Neuron (in vitro differentiated cells): ENCODE measurements around the gene CDH13.

Experiments
- H2AFZ ChIP-seq: one replicate; pipeline ENCODE4 v1.6.1; 2013; ENCODE audit warnings: low read depth, mild to moderate bottlenecking, inconsistent platforms, low read length, moderate library complexity
- H3K27me3 ChIP-seq: one replicate; pipeline ENCODE4 v1.6.1; 2013; ENCODE audit warnings: low read length; ENCODE audit not compliant: insufficient read depth
- H3K36me3 ChIP-seq: one replicate; pipeline ENCODE4 v1.6.1; 2013; ENCODE audit warnings: low read length; ENCODE audit not compliant: insufficient read depth
- H3K4me1 ChIP-seq: one replicate; pipeline ENCODE4 v1.6.1; 2013; ENCODE audit warnings: low read length; ENCODE audit not compliant: insufficient read depth
- H3K4me3 ChIP-seq: 2 replicates; pipeline ENCODE4 v1.5.1; 2013; ENCODE audit warnings: mild to moderate bottlenecking, low read length, moderate library complexity
- H3K9me3 ChIP-seq: one replicate; pipeline ENCODE4 v1.6.1; 2013; ENCODE audit warnings: low read length

CDH13 gene

GRCh38 chr16:83113317-83113716 is 486.5 kb downstream of the CDH13 start:
- no peak overlapping the region for H2AFZ ChIP-seq
- no peaks in the 10 kb centered on the region for H3K4me1 ChIP-seq
- no peak overlapping the region for H3K4me3 ChIP-seq
- H3K9me3 ChIP-seq: no peaks in the 10 kb centered on the region
- no peaks in the 10 kb centered on the region for H3K27me3 ChIP-seq
- H3K36me3 ChIP-seq: no peaks in the 10 kb centered on the region

GRCh38 chr16:83113811-83114210 is 487.0 kb downstream of the CDH13 start:
- H3K27me3 ChIP-seq: no peaks in the 10 kb centered on the region
- no peaks in the 10 kb centered on the region for H3K9me3 ChIP-seq
- no peak overlapping the region for H2AFZ ChIP-seq
- H3K36me3 ChIP-seq: no peaks in the 10 kb centered on the region
- no peaks in the 10 kb centered on the region for H3K4me1 ChIP-seq
- H3K4me3 ChIP-seq: no peak overlapping the region

- no peak overlapping the region for H3K4me3 ChIP-seq
- H3K36me3 ChIP-seq: no peaks in the 10 kb centered on the region
- H3K27me3 ChIP-seq: no peaks in the 10 kb centered on the region
- H2AFZ ChIP-seq: no peak overlapping the region
- H3K9me3 ChIP-seq: no peaks in the 10 kb centered on the region
- H3K4me1 ChIP-seq: no peaks in the 10 kb centered on the region
Measured at GRCh38 chr16:83115491-83116232, 488.9 kb downstream of the CDH13 start.

- H3K36me3 ChIP-seq: no peaks in the 10 kb centered on the region
- no peak overlapping the region for H2AFZ ChIP-seq
- no peaks in the 10 kb centered on the region for H3K27me3 ChIP-seq
- H3K4me3 ChIP-seq: no peak overlapping the region
- no peaks in the 10 kb centered on the region for H3K9me3 ChIP-seq
- H3K4me1 ChIP-seq: no peaks in the 10 kb centered on the region
Measured at GRCh38 chr16:83116274-83116892, 489.6 kb downstream of the CDH13 start.

GRCh38 chr16:83117810-83118209 is 491.0 kb downstream of the CDH13 start:
- H3K4me3 ChIP-seq: no peak overlapping the region
- no peaks in the 10 kb centered on the region for H3K36me3 ChIP-seq
- no peaks in the 10 kb centered on the region for H3K27me3 ChIP-seq
- no peaks in the 10 kb centered on the region for H3K9me3 ChIP-seq
- no peaks in the 10 kb centered on the region for H3K4me1 ChIP-seq
- no peak overlapping the region for H2AFZ ChIP-seq

GRCh38 chr16:83118365-83118764 is 491.6 kb downstream of the CDH13 start:
- H3K9me3 ChIP-seq: no peaks in the 10 kb centered on the region
- H3K4me3 ChIP-seq: no peak overlapping the region
- H2AFZ ChIP-seq: no peak overlapping the region
- no peaks in the 10 kb centered on the region for H3K4me1 ChIP-seq
- H3K36me3 ChIP-seq: no peaks in the 10 kb centered on the region
- H3K27me3 ChIP-seq: no peaks in the 10 kb centered on the region

GRCh38 chr16:83125999-83126568 is 499.3 kb downstream of the CDH13 start:
- Histone ChIP-seq H3K27me3 (no peaks in the 10 kb centered on the region), H3K9me3 (no peaks in the 10 kb centered on the region), H3K4me1 (no peaks in the 10 kb centered on the region), H3K4me3 (no peak overlapping the region), H2AFZ (no peak overlapping the region), H3K36me3 (no peaks in the 10 kb centered on the region)

- Histone ChIP-seq H3K4me1 (no peaks in the 10 kb centered on the region), H3K36me3 (no peaks in the 10 kb centered on the region), H3K27me3 (no peaks in the 10 kb centered on the region), H2AFZ (no peak overlapping the region), H3K4me3 (no peak overlapping the region), H3K9me3 (no peaks in the 10 kb centered on the region)
Measured at GRCh38 chr16:83128041-83128440, 501.3 kb downstream of the CDH13 start.

GRCh38 chr16:83130039-83130438 is 503.3 kb downstream of the CDH13 start:
- Histone ChIP-seq H3K9me3 (no peaks in the 10 kb centered on the region), H3K4me3 (no peak overlapping the region), H3K27me3 (no peaks in the 10 kb centered on the region), H3K36me3 (no peaks in the 10 kb centered on the region), H3K4me1 (no peaks in the 10 kb centered on the region), H2AFZ (no peak overlapping the region)

- H3K4me1 ChIP-seq: peaks cover 8% of the 10 kb centered on the region
- no peaks in the 10 kb centered on the region for H3K9me3 ChIP-seq
- H3K4me3 ChIP-seq: no peak overlapping the region
- H2AFZ ChIP-seq: no peak overlapping the region
- H3K27me3 ChIP-seq: peaks cover 3% of the 10 kb centered on the region
- H3K36me3 ChIP-seq: no peaks in the 10 kb centered on the region
Measured at GRCh38 chr16:83134638-83135037, 507.9 kb downstream of the CDH13 start.

- H2AFZ ChIP-seq: no peak overlapping the region
- H3K9me3 ChIP-seq: no peaks in the 10 kb centered on the region
- H3K4me1 ChIP-seq: peaks cover 8% of the 10 kb centered on the region
- no peaks in the 10 kb centered on the region for H3K36me3 ChIP-seq
- H3K4me3 ChIP-seq: no peak overlapping the region
- peaks cover 3% of the 10 kb centered on the region for H3K27me3 ChIP-seq
Measured at GRCh38 chr16:83136419-83136818, 509.6 kb downstream of the CDH13 start.

GRCh38 chr16:83136924-83137323 is 510.2 kb downstream of the CDH13 start:
- Histone ChIP-seq H3K36me3 (no peaks in the 10 kb centered on the region), H2AFZ (no peak overlapping the region), H3K4me3 (no peak overlapping the region), H3K4me1 (peaks cover 8% of the 10 kb centered on the region), H3K9me3 (no peaks in the 10 kb centered on the region), H3K27me3 (peaks cover 3% of the 10 kb centered on the region)

GRCh38 chr16:83137326-83137781 is 510.6 kb downstream of the CDH13 start:
- H3K36me3 ChIP-seq: no peaks in the 10 kb centered on the region
- H3K9me3 ChIP-seq: no peaks in the 10 kb centered on the region
- no peak overlapping the region for H2AFZ ChIP-seq
- peaks cover 3% of the 10 kb centered on the region for H3K27me3 ChIP-seq
- peaks cover 8% of the 10 kb centered on the region for H3K4me1 ChIP-seq
- no peak overlapping the region for H3K4me3 ChIP-seq
